ES-I3 (cell line): ENCODE data around the gene MKLN1.

Experiments
- H3K36me3 ChIP-seq: 2 replicates; pipeline ENCODE4 v1.6.1; 2013; ENCODE audit warnings: mild to moderate bottlenecking, low read length, control low read depth, moderate library complexity; ENCODE audit not compliant: insufficient read depth
- H3K4me1 ChIP-seq: 2 replicates; pipeline ENCODE4 v1.6.1; 2013; ENCODE audit warnings: mild to moderate bottlenecking, control low read depth, low read length; ENCODE audit not compliant: insufficient read depth
- H3K9ac ChIP-seq: 2 replicates; pipeline ENCODE4 v1.6.1; 2013; ENCODE audit warnings: low read depth, mild to moderate bottlenecking, low read length, moderate library complexity
- H3K9me3 ChIP-seq: 2 replicates; pipeline ENCODE4 v1.6.1; 2013; ENCODE audit warnings: mild to moderate bottlenecking, low read length, moderate library complexity; ENCODE audit not compliant: control insufficient read depth, insufficient read depth

MKLN1 gene

DNA sequence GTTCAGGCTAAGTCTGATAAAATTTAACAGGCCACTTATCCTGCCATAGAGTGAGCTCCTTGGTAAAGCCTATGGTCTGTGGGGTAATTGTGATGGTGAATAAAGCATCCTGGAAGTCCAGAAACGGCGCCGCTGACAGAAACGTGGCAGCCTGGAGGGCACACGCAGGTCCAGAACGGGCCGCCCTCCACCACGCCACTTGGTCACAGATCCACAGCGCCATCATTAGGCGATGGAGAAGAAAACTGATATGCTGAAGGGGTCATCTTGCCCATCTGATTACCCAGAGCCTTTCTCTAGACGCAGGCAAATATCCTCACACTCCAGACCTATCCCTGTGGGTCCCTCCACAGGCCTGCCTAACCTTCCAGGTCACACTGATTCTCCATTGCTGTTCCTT lies 190.9 kb downstream of the MKLN1 start:
- peaks cover 34% of the 10 kb centered on the region for H3K4me1 ChIP-seq
- H3K9me3 ChIP-seq, result no peaks in the 10 kb centered on the region
- H3K9ac ChIP-seq, result no peak overlapping the region
- H3K36me3 ChIP-seq, result peaks cover 8% of the 10 kb centered on the region; the same call in 1 of the 2 replicates

DNA sequence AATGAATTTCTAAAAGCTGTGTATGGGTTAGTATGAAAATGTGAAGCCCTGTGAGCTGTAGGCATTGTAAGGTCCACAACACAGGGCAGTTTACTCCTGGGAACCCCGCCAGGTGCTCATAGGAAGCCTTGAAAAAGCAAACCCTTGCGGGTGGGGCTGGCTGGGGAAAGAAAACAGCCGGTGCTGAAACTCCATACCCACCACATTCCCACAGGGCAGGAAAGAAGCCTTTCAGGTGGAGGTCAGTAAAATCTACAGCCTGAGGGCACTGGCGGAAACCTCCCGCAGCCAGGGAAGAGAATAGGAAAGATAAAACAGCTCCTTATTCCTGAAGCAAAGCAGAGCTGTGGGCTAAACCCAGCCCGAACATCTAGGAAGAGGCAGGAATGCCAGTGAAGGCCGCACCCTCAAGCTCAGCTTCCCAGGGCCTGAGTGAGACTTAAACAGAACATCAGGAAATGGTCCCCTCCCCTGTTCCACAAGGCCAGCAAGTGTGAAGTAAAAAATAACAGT lies 194.0 kb downstream of the MKLN1 start:
- H3K9me3 ChIP-seq, result no peaks in the 10 kb centered on the region
- H3K4me1 ChIP-seq, result peaks cover 31% of the 10 kb centered on the region
- H3K9ac ChIP-seq, result no peak overlapping the region
- H3K36me3 ChIP-seq, result peaks cover 8% of the 10 kb centered on the region; the same call in 1 of the 2 replicates

DNA sequence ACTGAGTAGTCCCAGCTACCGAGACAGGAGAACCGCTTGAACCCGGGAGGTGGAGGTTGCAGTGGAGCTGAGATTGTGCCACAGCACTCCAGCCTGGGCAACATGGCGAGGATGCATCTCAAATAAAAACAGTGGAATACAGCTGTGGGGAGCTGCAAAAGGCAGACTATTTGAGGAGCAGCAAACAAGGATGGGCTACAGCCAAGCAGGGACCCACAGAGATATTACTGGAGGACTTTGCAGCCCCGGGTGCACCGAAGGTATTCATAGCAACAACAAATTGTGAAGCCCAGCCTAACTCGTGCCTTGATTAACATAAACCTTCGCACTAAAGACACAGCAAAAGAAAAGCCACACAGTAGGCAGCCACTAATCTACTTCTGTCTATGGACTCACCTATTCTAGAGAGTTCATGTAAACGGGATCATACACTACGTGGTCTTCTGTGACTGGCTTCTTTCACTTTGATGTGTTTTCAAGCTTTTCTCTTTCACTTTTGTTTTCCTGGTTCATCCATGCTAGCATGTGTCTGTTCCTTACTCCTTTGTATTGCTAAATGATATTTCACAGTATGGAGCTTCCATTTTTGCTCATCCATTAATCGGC lies 194.8 kb downstream of the MKLN1 start:
- H3K4me1 ChIP-seq, result peaks cover 27% of the 10 kb centered on the region

DNA sequence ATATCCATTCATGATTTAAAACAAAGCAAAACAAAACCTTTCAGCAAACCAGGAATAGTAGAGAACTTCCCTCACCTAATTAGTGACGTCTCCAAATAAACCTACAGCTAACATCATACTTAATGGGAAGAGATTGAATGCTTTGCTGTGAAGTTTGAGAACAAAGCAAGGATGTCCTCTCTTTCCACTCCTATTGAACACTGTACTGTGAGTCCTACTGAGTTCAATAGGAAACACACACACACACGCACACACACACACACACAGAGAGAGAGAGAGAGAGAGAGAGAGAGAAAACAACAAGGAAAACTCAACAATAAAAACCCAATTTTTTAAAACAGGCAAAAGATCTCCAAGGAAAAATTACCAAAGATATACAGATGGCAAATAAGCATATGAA lies 196.4 kb downstream of the MKLN1 start:
- H3K9me3 ChIP-seq, result no peaks in the 10 kb centered on the region
- no peak overlapping the region for H3K9ac ChIP-seq
- peaks cover 3% of the 10 kb centered on the region; the same call in 1 of the 2 replicates for H3K36me3 ChIP-seq
- peaks cover 30% of the 10 kb centered on the region for H3K4me1 ChIP-seq

More for the DNA sequence above, 194.8 kb downstream of the MKLN1 start:
- peaks cover 6% of the 10 kb centered on the region; the same call in 1 of the 2 replicates for H3K36me3 ChIP-seq
- H3K9me3 ChIP-seq, result no peaks in the 10 kb centered on the region
- no peak overlapping the region for H3K9ac ChIP-seq

DNA sequence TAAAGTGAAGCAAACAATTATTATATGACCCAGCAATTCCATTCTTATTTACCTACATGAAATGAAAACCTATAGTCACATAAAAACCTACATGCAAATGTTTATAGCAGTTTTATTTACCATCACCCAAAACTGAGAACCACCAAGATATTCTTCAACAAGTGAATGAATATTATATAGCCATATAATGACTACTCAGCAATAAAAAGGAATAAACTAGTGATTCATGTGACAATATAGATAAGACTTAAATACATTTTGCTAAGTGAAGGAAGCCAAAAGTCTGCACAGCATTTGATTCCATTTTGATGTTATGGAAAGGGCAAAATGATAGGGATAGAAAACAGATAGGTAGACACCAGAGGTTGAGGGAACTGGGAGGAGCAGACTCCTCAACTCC lies 197.0 kb downstream of the MKLN1 start:
- H3K9ac ChIP-seq, result no peak overlapping the region
- peaks cover 34% of the 10 kb centered on the region for H3K4me1 ChIP-seq
- no peaks in the 10 kb centered on the region for H3K9me3 ChIP-seq
- H3K36me3 ChIP-seq, result peaks cover 2% of the 10 kb centered on the region; the same call in 1 of the 2 replicates

DNA sequence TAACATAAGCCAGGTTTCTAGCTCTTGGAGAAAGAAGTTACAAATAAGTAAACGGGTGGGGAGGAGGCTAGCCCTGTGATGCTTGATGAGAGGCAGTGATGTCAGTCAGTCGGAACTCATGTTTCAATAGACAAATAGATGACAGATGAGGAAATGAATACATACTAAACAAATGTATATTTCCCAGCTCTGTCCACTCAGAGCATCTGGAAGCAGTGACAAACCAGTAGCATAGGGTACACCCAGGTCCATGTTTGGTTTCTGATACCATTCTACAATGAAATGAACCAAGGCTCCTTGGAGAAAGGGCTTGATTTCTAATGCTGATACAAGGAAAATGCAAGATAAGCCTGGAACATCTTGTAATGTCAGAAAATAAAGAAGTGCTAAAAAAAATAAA lies 198.1 kb downstream of the MKLN1 start:
- Histone ChIP-seq H3K4me1 (peaks cover 25% of the 10 kb centered on the region), H3K9ac (no peak overlapping the region), H3K9me3 (no peaks in the 10 kb centered on the region), H3K36me3 (peaks cover 2% of the 10 kb centered on the region; the same call in 1 of the 2 replicates)

DNA sequence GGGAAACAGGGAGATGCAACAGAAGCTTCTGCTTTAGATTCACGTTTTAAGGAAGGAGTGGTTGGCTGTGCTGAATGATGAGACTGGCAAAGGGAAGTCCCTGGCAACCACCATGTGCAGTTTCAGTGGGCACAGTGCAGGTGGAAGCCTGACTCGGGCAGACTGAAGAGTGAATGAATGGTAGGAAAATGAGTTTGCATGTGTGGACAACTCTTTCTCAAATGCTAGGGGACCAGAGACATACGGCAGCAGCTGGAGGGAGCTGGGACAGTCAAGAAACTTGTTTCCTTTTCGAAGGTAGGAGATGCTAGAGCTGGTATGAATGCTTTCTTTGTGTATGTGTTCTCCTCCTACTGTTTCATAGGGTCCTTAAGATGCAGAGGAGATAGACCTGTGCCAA lies 199.8 kb downstream of the MKLN1 start:
- Histone ChIP-seq H3K36me3 (peaks cover 2% of the 10 kb centered on the region), H3K9me3 (no peaks in the 10 kb centered on the region), H3K4me1 (peaks cover 23% of the 10 kb centered on the region), H3K9ac (no peak overlapping the region)

DNA sequence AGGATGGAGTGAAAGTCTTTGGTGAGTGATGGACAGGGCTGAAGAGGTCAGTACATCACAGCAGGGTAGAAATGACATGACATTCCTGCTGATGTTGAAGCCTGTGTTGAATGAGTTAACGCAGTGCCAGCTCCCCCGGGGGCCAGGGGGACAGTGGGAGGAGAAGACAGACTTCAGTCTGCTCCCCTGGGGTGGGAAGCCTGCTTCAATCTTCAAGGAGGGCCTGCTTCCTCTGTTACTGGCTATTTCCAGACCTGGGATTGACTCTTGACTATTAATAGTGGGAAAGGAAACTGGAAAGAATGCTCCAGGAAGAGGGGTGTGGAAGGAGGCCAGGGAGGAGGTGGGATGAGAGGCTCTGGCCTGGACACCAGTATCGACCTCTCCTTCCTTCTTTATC lies 201.5 kb downstream of the MKLN1 start:
- Histone ChIP-seq H3K36me3 (peaks cover 2% of the 10 kb centered on the region), H3K9me3 (no peaks in the 10 kb centered on the region), H3K4me1 (peaks cover 19% of the 10 kb centered on the region)

DNA sequence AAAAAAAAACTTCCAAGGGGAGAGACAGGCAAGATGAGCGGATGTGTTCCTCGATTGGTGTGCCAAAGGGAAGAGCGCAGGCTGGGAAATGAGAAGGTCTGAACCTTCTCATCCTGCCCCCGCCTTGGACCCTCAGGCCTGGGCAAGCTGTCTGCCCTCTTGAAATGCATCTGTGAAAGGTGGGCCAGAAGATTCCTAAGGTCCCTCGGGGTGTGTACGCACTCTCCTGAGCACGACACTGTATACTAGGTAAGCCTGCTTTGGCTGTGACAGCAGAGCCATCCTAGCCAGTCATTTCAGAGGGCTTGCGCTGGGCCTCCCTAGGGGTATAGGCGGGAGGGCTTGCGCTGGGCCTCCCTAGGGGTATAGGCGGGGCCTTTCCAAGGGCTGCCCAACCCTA lies 201.9 kb downstream of the MKLN1 start:
- H3K36me3 ChIP-seq, result peaks cover 2% of the 10 kb centered on the region
- H3K4me1 ChIP-seq, result peaks cover 19% of the 10 kb centered on the region; the same call in 1 of the 2 replicates
- H3K9ac ChIP-seq, result no peak overlapping the region
- H3K9me3 ChIP-seq, result no peaks in the 10 kb centered on the region

More for the DNA sequence above, 201.5 kb downstream of the MKLN1 start:
- no peak overlapping the region for H3K9ac ChIP-seq

DNA sequence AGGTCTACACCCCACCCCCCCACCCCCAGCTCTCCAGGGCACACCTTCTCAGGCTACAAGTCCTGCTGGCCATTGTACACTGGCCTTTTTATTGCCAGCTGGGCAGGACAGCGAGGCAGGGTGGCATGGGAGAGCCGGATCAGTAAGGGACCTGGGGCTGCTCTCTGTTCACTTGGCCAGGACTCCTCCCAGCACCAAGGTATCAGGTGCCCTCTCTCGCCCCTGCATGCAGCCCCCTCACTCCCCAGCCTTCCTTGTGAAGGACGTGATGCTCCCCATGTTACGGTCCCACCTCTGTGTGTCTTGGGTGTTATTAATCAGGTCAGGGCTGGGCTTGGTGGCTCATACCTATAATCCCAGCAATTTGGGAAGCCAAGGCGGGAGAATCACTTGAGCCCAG lies 202.5 kb downstream of the MKLN1 start:
- Histone ChIP-seq H3K4me1 (peaks cover 22% of the 10 kb centered on the region), H3K36me3 (peaks cover 2% of the 10 kb centered on the region), H3K9me3 (no peaks in the 10 kb centered on the region), H3K9ac (no peak overlapping the region)

DNA sequence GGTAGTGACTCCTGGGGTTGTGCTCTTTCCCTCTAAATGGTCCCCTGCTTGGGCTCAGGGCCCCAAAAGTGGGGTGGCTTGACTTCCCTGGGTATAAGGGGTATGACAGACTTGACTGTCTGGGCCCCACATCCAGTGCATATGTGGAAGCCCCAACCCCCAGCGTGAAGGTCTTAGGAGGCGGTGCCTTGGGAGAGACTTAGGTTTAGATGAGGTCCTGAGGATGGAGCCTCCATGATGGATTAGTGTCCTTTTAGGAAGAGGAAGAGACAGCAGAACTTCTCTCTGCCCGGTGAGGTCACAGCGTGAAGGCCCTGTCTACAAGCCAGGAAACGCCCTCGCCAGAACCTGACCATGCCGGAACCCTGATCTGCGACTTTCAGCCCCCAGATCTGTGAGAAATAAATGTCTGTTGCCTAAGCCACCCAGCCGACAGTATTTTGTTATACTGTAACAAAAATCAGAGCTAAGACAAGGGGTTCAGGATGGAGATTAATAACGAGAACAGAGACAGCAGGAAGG lies 205.0 kb downstream of the MKLN1 start:
- H3K9ac ChIP-seq, result no peak overlapping the region
- H3K9me3 ChIP-seq, result no peaks in the 10 kb centered on the region
- H3K36me3 ChIP-seq, result peaks cover 7% of the 10 kb centered on the region
- H3K4me1 ChIP-seq, result peaks cover 25% of the 10 kb centered on the region

DNA sequence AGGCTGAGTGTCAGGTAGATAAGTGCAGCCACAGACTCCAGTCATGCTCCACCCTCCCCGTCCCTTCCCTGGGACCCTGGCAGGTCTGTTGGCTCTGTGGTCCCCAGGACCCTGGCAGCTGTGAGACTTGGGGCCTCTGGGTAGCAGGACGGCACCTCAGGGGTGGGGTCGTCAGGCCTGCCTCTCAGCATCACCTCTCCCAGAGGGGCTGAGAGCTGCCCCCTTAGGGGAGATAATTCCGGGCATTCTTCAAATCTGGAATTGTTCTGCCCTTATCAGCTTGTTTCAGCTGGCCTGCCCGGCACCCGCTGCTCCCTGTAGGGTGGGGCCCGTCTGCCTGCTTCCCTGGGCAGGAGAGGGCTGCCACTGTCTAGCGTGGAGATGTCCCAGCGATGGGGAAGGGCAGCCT lies 205.5 kb downstream of the MKLN1 start:
- no peak overlapping the region for H3K9ac ChIP-seq
- peaks cover 28% of the 10 kb centered on the region for H3K4me1 ChIP-seq
- no peaks in the 10 kb centered on the region for H3K9me3 ChIP-seq
- peaks cover 8% of the 10 kb centered on the region for H3K36me3 ChIP-seq

DNA sequence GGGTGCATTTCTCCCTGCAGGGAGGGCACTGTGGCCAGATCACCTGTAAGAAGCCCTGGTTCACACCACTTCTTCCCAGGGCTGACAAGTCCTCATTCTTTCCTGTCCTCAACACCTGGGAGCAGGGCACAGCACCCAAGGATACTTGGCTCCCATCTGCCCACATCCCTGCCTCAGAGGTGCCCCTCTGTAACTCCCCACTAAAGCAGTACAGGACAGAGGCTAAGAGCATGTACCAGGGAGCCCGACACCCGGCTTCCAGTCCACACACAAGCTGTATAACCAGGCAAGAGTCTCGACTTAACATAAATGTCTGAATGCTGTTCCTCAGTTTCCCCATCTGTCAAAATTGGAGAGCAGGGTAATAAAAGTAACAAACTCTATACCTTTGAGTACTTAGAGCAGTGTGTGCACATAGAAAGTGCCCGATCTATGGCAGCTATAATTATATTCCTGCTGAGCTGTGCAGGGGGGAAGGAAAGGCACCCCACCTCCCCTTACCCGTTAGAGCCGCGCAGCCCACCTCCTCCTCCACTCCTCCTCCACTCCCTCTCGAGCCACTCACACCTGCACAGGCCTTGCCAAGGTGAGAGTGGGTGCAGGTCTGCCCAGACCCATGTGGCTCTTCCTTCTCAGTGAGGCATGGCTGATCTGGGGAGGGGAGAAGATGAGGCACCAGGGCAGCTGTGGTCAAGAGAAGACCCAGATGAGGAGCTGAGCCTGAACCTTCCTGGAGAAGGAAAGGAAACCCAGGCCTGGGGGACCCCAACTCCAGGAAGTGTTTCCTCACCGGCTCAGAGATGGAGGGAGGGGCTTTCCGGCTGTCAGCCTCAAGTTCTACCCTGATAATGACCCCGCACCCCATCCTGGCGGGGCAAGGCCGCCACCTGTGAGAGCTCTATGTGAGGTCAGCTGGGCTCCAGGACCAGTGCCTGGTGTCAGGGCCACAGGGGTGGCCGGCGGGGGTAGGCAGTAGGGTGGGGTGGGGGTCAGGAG lies 206.2 kb downstream of the MKLN1 start:
- H3K9me3 ChIP-seq, result no peaks in the 10 kb centered on the region
- H3K36me3 ChIP-seq, result peaks cover 6% of the 10 kb centered on the region; the same call in 1 of the 2 replicates
- peaks cover 32% of the 10 kb centered on the region for H3K4me1 ChIP-seq
- H3K9ac ChIP-seq, result no peak overlapping the region

DNA sequence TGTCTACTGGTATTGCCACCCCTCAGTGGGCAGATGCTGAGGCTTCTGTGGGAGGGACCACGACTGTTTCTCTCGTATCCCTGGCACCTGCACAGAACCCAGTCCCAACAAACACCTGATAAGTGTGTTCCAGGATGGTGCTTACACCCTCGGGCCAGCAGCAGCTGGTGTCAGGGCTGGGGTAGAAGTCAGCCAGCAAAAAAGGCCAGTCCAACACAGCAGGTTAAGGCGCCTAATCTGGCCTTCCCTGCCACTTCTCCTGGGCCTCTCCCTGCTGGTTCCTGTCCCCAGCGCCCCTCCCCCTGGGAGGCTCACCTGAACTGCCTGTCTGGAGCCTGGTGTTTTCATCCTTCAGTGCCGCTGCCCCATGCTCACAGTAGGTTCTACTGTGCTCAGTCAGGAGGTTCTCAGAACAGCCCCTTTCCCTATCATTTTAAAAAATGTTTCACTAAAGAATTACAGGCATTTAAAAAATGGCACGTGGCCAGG lies 208.7 kb downstream of the MKLN1 start:
- no peaks in the 10 kb centered on the region for H3K9me3 ChIP-seq
- H3K4me1 ChIP-seq, result peaks cover 40% of the 10 kb centered on the region
- H3K9ac ChIP-seq, result no peak overlapping the region
- H3K36me3 ChIP-seq, result peaks cover 15% of the 10 kb centered on the region; the same call in 1 of the 2 replicates
